ENCODE results near the gene DIAPH1.
A peak's percentile ranks its signal among the peaks of the same experiment; 100 is the strongest.

DIAPH1 gene

GRCh38 chr5:141573489-141574121 lies 45.2 kb downstream of the DIAPH1 start:
- H3K27me3 ChIP-seq (ENCODE audit: control insufficient read depth, insufficient read depth, low read length), result no peaks in the 10 kb centered on the region
- peaks cover 58% of the 10 kb centered on the region for H3K36me3 ChIP-seq (ENCODE audit: insufficient read depth, low read length)
- no peak overlapping the region for H3K4me3 ChIP-seq (ENCODE audit: low read length)
- no peaks in the 10 kb centered on the region for H3K4me1 ChIP-seq (ENCODE audit: control insufficient read depth, insufficient read depth, low read length)
- H3K4me2 ChIP-seq (ENCODE audit: low read length), result no peak overlapping the region
- no peaks in the 10 kb centered on the region for H3K9me3 ChIP-seq (replicated peaks; ENCODE audit: low read length)
- no peak overlapping the region for H3K9ac ChIP-seq (ENCODE audit: low read depth, low read length)

DNA sequence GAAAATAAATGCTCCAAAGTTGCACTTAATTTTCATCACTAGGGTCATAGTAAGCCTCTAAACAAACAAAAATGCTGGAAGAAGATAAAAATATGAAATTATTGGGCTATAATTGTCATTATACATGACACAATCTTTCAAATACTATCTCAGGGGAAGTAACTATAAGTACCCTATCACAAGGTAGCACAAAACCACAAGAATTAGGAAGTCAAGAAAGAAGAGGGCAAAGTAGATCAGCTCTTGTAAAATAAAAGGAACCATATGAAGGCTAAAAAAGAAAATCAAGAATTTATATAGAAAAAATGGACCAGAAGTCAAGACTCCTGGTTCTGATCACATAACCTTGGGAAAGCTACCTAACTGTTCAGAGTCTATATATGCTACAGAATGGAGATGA lies 48.1 kb downstream of the DIAPH1 start:
- H3K36me3 ChIP-seq (ENCODE audit: insufficient read depth, low read length), result peaks cover 32% of the 10 kb centered on the region

GRCh38 chr5:141567513-141568117 lies 51.2 kb downstream of the DIAPH1 start:
- no peak overlapping the region for H3K4me2 ChIP-seq (ENCODE audit: low read length)
- peaks cover 3% of the 10 kb centered on the region for H3K4me1 ChIP-seq (ENCODE audit: control insufficient read depth, insufficient read depth, low read length)
- no peaks in the 10 kb centered on the region for H3K27me3 ChIP-seq (ENCODE audit: control insufficient read depth, insufficient read depth, low read length)
- H3K9me3 ChIP-seq (replicated peaks; ENCODE audit: low read length), result no peaks in the 10 kb centered on the region
- H3K36me3 ChIP-seq (ENCODE audit: insufficient read depth, low read length), result peaks cover 35% of the 10 kb centered on the region
- no peak overlapping the region for H3K9ac ChIP-seq (ENCODE audit: low read depth, low read length)
- no peak overlapping the region for H3K4me3 ChIP-seq (ENCODE audit: low read length)

More for the DNA sequence above, 48.1 kb downstream of the DIAPH1 start:
- no peak overlapping the region for H3K4me2 ChIP-seq (ENCODE audit: low read length)
- H3K27me3 ChIP-seq (ENCODE audit: control insufficient read depth, insufficient read depth, low read length), result no peaks in the 10 kb centered on the region
- H3K9me3 ChIP-seq (replicated peaks; ENCODE audit: low read length), result no peaks in the 10 kb centered on the region
- no peak overlapping the region for H3K4me3 ChIP-seq (ENCODE audit: low read length)
- H3K9ac ChIP-seq (ENCODE audit: low read depth, low read length), result no peak overlapping the region
- H3K4me1 ChIP-seq (ENCODE audit: control insufficient read depth, insufficient read depth, low read length), result no peaks in the 10 kb centered on the region

GRCh38 chr5:141565826-141566570 lies 52.8 kb downstream of the DIAPH1 start:
- Histone ChIP-seq H3K4me1 (ENCODE audit: control insufficient read depth, insufficient read depth, low read length) (peaks cover 3% of the 10 kb centered on the region), H3K4me3 (ENCODE audit: low read length) (no peak overlapping the region), H3K9ac (ENCODE audit: low read depth, low read length) (no peak overlapping the region), H3K4me2 (ENCODE audit: low read length) (no peak overlapping the region), H3K9me3 (replicated peaks; ENCODE audit: low read length) (no peaks in the 10 kb centered on the region), H3K36me3 (ENCODE audit: insufficient read depth, low read length) (peaks cover 21% of the 10 kb centered on the region), H3K27me3 (ENCODE audit: control insufficient read depth, insufficient read depth, low read length) (no peaks in the 10 kb centered on the region)

DNA sequence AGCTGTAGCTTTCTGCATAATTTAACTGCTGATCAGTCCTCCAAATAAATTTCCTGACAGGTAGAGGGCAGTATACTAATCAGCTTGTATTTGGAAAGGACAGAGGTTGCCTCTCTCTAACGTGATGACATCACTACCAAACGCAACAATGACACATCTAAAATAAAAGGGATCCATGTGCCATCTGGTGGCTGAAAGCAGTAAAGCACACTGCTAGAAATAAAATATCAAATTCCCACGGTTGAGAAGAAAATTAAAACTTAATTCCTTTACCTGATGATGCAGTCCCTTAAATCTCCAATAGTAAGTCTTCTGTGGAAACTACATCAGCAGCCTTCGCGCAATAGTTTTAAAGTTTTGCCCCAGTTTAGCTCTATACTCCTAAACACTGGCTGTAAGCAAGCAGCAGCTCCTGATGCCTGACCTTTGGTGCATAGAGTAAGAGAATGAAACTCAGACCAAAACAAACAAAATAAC lies 54.5 kb downstream of the DIAPH1 start:
- Histone ChIP-seq H3K9me3 (replicated peaks; ENCODE audit: low read length) (no peaks in the 10 kb centered on the region), H3K4me1 (ENCODE audit: control insufficient read depth, insufficient read depth, low read length) (peaks cover 17% of the 10 kb centered on the region), H3K4me3 (ENCODE audit: low read length) (no peak overlapping the region), H3K36me3 (ENCODE audit: insufficient read depth, low read length) (peaks cover 19% of the 10 kb centered on the region), H3K9ac (ENCODE audit: low read depth, low read length) (peak overlapping the region; percentile 5), H3K27me3 (ENCODE audit: control insufficient read depth, insufficient read depth, low read length) (no peaks in the 10 kb centered on the region), H3K4me2 (ENCODE audit: low read length) (no peak overlapping the region)

GRCh38 chr5:141560725-141561483 lies 57.9 kb downstream of the DIAPH1 start:
- H3K9me3 ChIP-seq (replicated peaks; ENCODE audit: low read length), result no peaks in the 10 kb centered on the region
- peaks cover 30% of the 10 kb centered on the region for H3K4me1 ChIP-seq (ENCODE audit: control insufficient read depth, insufficient read depth, low read length)
- H3K27me3 ChIP-seq (ENCODE audit: control insufficient read depth, insufficient read depth, low read length), result no peaks in the 10 kb centered on the region
- peak overlapping the region; percentile 46 for H3K4me3 ChIP-seq (ENCODE audit: low read length)
- H3K36me3 ChIP-seq (ENCODE audit: insufficient read depth, low read length), result peaks cover 17% of the 10 kb centered on the region
- H3K4me2 ChIP-seq (ENCODE audit: low read length), result peak overlapping the region; percentile 68
- H3K9ac ChIP-seq (ENCODE audit: low read depth, low read length), result peak overlapping the region; percentile 84

DNA sequence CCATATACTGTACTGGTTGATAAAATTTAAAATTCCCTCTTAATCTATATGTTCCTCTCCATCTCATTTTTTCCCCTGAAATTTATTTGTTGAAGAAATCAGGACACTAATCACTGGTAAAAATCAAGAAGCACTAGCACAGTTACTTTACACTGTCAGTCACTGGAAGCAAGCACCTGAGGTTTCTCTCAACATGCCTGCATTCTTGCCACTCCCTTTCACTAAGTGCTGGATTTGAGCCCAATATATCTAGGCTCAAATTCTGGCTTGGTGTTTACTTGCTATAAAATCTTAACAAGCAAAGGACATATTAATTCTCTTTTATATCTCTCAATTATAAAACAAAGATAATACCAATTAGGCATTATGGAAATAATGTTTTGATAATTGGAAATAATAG lies 58.6 kb downstream of the DIAPH1 start:
- Histone ChIP-seq H3K27me3 (ENCODE audit: control insufficient read depth, insufficient read depth, low read length) (no peaks in the 10 kb centered on the region), H3K4me1 (ENCODE audit: control insufficient read depth, insufficient read depth, low read length) (peaks cover 30% of the 10 kb centered on the region), H3K9me3 (replicated peaks; ENCODE audit: low read length) (no peaks in the 10 kb centered on the region), H3K4me2 (ENCODE audit: low read length) (peak overlapping the region; percentile 68), H3K36me3 (ENCODE audit: insufficient read depth, low read length) (peaks cover 20% of the 10 kb centered on the region), H3K4me3 (ENCODE audit: low read length) (peak overlapping the region; percentile 46), H3K9ac (ENCODE audit: low read depth, low read length) (peak overlapping the region; percentile 84)

- Histone ChIP-seq H3K27me3 (ENCODE audit: control insufficient read depth, insufficient read depth, low read length) (no peaks in the 10 kb centered on the region), H3K36me3 (ENCODE audit: insufficient read depth, low read length) (peaks cover 18% of the 10 kb centered on the region), H3K9ac (ENCODE audit: low read depth, low read length) (peak overlapping the region; percentile 84), H3K4me3 (ENCODE audit: low read length) (peak overlapping the region; percentile 29), H3K4me2 (ENCODE audit: low read length) (peak overlapping the region; percentile 68), H3K9me3 (replicated peaks; ENCODE audit: low read length) (no peaks in the 10 kb centered on the region), H3K4me1 (ENCODE audit: control insufficient read depth, insufficient read depth, low read length) (peaks cover 29% of the 10 kb centered on the region)
These were observed 59.3 kb downstream of the DIAPH1 start for GRCh38 chr5:141559461-141559860.

DNA sequence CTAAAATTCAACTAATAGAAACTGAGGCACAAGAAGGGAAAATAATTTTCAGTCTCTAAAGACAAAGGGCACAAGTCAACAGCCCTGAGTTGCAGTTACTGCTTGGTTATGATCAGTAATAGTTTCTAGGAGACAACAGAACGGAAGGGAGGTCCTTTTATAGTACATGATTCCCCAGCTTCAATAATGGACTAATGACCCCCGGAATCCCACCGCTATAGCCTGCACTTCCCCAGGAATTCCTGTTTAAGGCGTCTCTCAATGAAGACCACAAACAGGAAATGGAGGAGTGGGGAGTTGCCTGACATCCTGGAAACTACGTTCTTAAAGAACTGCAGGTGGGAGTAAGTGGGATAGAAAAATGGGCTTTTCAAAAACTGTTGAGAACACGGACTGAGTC lies 60.6 kb downstream of the DIAPH1 start:
- H3K9ac ChIP-seq (ENCODE audit: low read depth, low read length), result peak overlapping the region; percentile 57
- H3K27me3 ChIP-seq (ENCODE audit: control insufficient read depth, insufficient read depth, low read length), result no peaks in the 10 kb centered on the region
- H3K4me1 ChIP-seq (ENCODE audit: control insufficient read depth, insufficient read depth, low read length), result peaks cover 27% of the 10 kb centered on the region
- peak overlapping the region; percentile 16 for H3K4me3 ChIP-seq (ENCODE audit: low read length)
- H3K36me3 ChIP-seq (ENCODE audit: insufficient read depth, low read length), result peaks cover 8% of the 10 kb centered on the region
- H3K4me2 ChIP-seq (ENCODE audit: low read length), result peak overlapping the region; percentile 44
- no peaks in the 10 kb centered on the region for H3K9me3 ChIP-seq (replicated peaks; ENCODE audit: low read length)

GRCh38 chr5:141557681-141558136 lies 61.1 kb downstream of the DIAPH1 start:
- H3K4me3 ChIP-seq (ENCODE audit: low read length), result peak overlapping the region; percentile 16
- H3K9ac ChIP-seq (ENCODE audit: low read depth, low read length), result peak overlapping the region; percentile 57
- H3K36me3 ChIP-seq (ENCODE audit: insufficient read depth, low read length), result peaks cover 5% of the 10 kb centered on the region
- no peaks in the 10 kb centered on the region for H3K9me3 ChIP-seq (replicated peaks; ENCODE audit: low read length)
- peak overlapping the region; percentile 47 for H3K4me2 ChIP-seq (ENCODE audit: low read length)
- peaks cover 27% of the 10 kb centered on the region for H3K4me1 ChIP-seq (ENCODE audit: control insufficient read depth, insufficient read depth, low read length)
- no peaks in the 10 kb centered on the region for H3K27me3 ChIP-seq (ENCODE audit: control insufficient read depth, insufficient read depth, low read length)

DNA sequence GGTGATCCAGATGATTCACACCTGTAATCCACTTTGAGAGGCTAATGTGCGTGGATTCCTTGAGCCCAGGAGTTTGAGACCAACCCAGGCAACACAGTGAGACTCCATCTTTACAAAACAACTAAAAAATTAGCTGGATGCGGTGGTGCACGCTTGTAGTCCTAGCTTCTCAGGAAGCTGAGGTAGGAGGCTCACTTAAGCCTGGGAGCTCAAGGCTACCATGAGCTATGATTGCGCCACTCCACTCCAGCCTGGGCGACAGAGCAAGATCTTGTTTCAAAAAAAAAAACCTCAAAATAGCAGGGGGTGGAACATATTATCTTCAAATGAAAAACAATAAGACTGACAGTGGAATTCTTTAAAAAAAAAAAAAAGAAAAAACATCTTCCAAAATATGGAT lies 70.9 kb downstream of the DIAPH1 start:
- Histone ChIP-seq H3K4me2 (ENCODE audit: low read length) (no peak overlapping the region), H3K9me3 (replicated peaks; ENCODE audit: low read length) (peaks cover 4% of the 10 kb centered on the region), H3K4me1 (ENCODE audit: control insufficient read depth, insufficient read depth, low read length) (no peaks in the 10 kb centered on the region), H3K27me3 (ENCODE audit: control insufficient read depth, insufficient read depth, low read length) (no peaks in the 10 kb centered on the region), H3K36me3 (ENCODE audit: insufficient read depth, low read length) (peaks cover 17% of the 10 kb centered on the region), H3K4me3 (ENCODE audit: low read length) (no peak overlapping the region), H3K9ac (ENCODE audit: low read depth, low read length) (no peak overlapping the region)
